SHP77 (cell line): ENCODE data around the gene RNF6.

ENCODE experiments used
- DNase-seq, 2 experiments: peaks; one replicate each; lab custom pipeline; 2025; lab: John Stamatoyannopoulos, UW

The RNF6 gene

GRCh38 chr13:26225896-26226617 lies 3.9 kb upstream of the RNF6 start:
- no peak for DNase-seq

- DNase-seq = peak in 1 of 2 experiments; percentile 54
Observed at GRCh38 chr13:26222520-26223046, 469 bp upstream of the RNF6 start.

- no peak for DNase-seq
Observed at GRCh38 chr13:26221399-26221720, 754 bp downstream of the RNF6 start.

- no peak for DNase-seq
Observed at GRCh38 chr13:26220575-26220974, 1.5 kb downstream of the RNF6 start.

GRCh38 chr13:26219726-26220125 lies 2.4 kb downstream of the RNF6 start:
- DNase-seq = no peak

- no peak for DNase-seq
Observed at GRCh38 chr13:26216042-26216441, 6.1 kb downstream of the RNF6 start.

GRCh38 chr13:26213982-26214381 lies 8.1 kb downstream of the RNF6 start:
- DNase-seq = no peak

- no peak for DNase-seq
Observed at GRCh38 chr13:26213345-26213744, 8.8 kb downstream of the RNF6 start.

- no peak for DNase-seq
Observed at GRCh38 chr13:26208287-26208686, 13.8 kb downstream of the RNF6 start.

- DNase-seq = no peak
Observed at GRCh38 chr13:26202365-26202972, 19.6 kb downstream of the RNF6 start.

GRCh38 chr13:26200811-26201210 lies 21.3 kb downstream of the RNF6 start:
- DNase-seq = no peak

- no peak for DNase-seq
Observed at GRCh38 chr13:26198116-26198515, 24.0 kb downstream of the RNF6 start.

GRCh38 chr13:26197298-26197697 lies 24.8 kb downstream of the RNF6 start:
- no peak for DNase-seq

GRCh38 chr13:26186995-26187394 lies 35.1 kb downstream of the RNF6 start:
- no peak for DNase-seq

- peak; percentile 84 for DNase-seq
Observed at GRCh38 chr13:26186118-26186870, 35.8 kb downstream of the RNF6 start.

- DNase-seq = no peak
Observed at GRCh38 chr13:26185720-26186117, 36.4 kb downstream of the RNF6 start.

- DNase-seq = peak; percentile 49 to 72
Observed at GRCh38 chr13:26184791-26185250, 37.3 kb downstream of the RNF6 start.

GRCh38 chr13:26183416-26183815 lies 38.7 kb downstream of the RNF6 start:
- DNase-seq = no peak

- no peak for DNase-seq
Observed at GRCh38 chr13:26179344-26179743, 42.8 kb downstream of the RNF6 start.

GRCh38 chr13:26168835-26169234 lies 53.3 kb downstream of the RNF6 start:
- DNase-seq = no peak

GRCh38 chr13:26168237-26168814 lies 53.8 kb downstream of the RNF6 start:
- no peak for DNase-seq

- no peak for DNase-seq
Observed at GRCh38 chr13:26163812-26164211, 58.3 kb downstream of the RNF6 start.
